ENCODE data around the gene C1orf167.

DNA sequence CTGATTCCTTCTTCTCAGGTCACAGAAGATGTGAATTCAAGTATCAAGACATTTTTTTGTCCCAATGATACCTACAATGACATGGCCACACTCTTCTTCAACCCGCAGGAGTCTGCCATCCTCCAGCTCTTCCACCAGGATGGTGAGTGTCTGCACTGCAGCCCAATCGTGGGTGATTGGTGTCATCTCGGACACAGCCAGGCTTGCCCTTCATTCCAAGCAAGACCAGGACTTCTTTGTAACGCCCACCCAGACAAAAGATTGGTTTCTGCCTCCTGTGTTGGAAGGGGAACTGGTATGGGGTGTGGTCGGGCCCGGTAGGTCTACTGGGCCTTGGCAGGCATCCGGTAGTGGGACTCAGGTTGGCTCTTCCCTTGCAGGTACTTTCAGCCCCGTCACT is 71.5 kb downstream of the C1orf167 start:
- TF ChIP-seq TAF1 (conservative IDR thresholded peaks at IDR 0.05) = no peak
- TF ChIP-seq, protein P1, sequence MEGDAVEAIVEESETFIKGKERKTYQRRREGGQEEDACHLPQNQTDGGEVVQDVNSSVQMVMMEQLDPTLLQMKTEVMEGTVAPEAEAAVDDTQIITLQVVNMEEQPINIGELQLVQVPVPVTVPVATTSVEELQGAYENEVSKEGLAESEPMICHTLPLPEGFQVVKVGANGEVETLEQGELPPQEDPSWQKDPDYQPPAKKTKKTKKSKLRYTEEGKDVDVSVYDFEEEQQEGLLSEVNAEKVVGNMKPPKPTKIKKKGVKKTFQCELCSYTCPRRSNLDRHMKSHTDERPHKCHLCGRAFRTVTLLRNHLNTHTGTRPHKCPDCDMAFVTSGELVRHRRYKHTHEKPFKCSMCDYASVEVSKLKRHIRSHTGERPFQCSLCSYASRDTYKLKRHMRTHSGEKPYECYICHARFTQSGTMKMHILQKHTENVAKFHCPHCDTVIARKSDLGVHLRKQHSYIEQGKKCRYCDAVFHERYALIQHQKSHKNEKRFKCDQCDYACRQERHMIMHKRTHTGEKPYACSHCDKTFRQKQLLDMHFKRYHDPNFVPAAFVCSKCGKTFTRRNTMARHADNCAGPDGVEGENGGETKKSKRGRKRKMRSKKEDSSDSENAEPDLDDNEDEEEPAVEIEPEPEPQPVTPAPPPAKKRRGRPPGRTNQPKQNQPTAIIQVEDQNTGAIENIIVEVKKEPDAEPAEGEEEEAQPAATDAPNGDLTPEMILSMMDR (IDR thresholded peaks at IDR 0.05; ENCODE audit: low read depth, low read length, missing input control) = no peak
- TF ChIP-seq, protein P2, sequence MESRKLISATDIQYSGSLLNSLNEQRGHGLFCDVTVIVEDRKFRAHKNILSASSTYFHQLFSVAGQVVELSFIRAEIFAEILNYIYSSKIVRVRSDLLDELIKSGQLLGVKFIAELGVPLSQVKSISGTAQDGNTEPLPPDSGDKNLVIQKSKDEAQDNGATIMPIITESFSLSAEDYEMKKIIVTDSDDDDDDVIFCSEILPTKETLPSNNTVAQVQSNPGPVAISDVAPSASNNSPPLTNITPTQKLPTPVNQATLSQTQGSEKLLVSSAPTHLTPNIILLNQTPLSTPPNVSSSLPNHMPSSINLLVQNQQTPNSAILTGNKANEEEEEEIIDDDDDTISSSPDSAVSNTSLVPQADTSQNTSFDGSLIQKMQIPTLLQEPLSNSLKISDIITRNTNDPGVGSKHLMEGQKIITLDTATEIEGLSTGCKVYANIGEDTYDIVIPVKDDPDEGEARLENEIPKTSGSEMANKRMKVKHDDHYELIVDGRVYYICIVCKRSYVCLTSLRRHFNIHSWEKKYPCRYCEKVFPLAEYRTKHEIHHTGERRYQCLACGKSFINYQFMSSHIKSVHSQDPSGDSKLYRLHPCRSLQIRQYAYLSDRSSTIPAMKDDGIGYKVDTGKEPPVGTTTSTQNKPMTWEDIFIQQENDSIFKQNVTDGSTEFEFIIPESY (IDR thresholded peaks at IDR 0.05) = no peak
